Activated naive CD8-positive, alpha-beta T cell (primary cell): ENCODE measurements around the gene ACOT11.
"Not testable (repeated sequence)": the region's sequence is repeated elsewhere in the genome, so short reads cannot be mapped to it uniquely, and the experiment has no call there.

ENCODE experiments used
- H3K27ac Mint-ChIP-seq: one replicate; pipeline ENCODE4 v1.8.0; 2021; ENCODE audit warnings: mixed read lengths
- H3K27me3 Mint-ChIP-seq: one replicate; pipeline ENCODE4 v1.8.0; 2021; ENCODE audit warnings: mixed read lengths
- H3K36me3 Mint-ChIP-seq: one replicate; pipeline ENCODE4 v1.8.0; 2021; ENCODE audit warnings: mixed read lengths
- H3K4me1 Mint-ChIP-seq: one replicate; pipeline ENCODE4 v1.8.0; 2021; ENCODE audit warnings: low read depth, mixed read lengths
- H3K4me3 Mint-ChIP-seq: one replicate; pipeline ENCODE4 v1.8.0; 2021; ENCODE audit warnings: mild to moderate bottlenecking, mixed read lengths
- H3K9me3 Mint-ChIP-seq: one replicate; pipeline ENCODE4 v1.8.0; 2021; ENCODE audit warnings: low read depth, mixed read lengths

ACOT11 gene

GRCh38 chr1:54519709-54520108, 28.3 kb upstream of the ACOT11 start:
- Mint-ChIP-seq H3K36me3 (no peaks in the 10 kb centered on the region), H3K4me3 (no peak overlapping the region), H3K27ac (no peak overlapping the region), H3K27me3 (no peaks in the 10 kb centered on the region), H3K9me3 (no peaks in the 10 kb centered on the region), H3K4me1 (no peaks in the 10 kb centered on the region)

DNA sequence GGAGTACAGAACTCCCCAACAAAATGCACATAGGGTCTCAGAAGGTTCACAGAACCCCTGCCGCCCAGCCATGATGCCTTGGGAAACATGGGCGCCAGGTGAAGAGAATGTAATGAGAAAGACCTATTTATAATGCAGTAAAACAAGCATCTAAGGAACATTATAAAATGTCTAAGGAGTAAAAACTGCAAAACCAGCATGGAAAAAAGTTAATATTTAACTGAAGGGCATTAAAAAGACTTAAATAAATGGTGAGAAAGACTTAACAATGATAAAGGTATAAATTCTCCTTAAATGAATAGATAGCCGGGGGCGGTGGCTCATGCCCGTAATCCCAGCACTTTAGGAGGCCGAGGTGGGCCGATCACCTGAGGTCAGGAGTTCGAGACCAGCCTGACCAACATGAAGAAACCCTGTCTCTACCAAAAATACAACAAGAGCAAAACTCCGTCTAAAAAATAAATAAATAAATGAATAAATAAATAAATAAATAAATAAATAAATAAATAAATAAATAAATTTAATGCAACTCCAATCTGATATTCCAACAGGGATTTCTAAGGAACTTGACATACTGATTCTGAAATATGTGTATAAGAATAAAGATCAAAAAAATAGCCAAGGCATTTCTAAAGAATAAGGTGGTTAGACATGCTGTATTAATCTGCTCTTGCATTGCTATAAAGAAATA, 27.3 kb upstream of the ACOT11 start:
- H3K4me3 Mint-ChIP-seq: no peak overlapping the region
- no peaks in the 10 kb centered on the region for H3K36me3 Mint-ChIP-seq
- H3K4me1 Mint-ChIP-seq: no peaks in the 10 kb centered on the region
- H3K27me3 Mint-ChIP-seq: no peaks in the 10 kb centered on the region
- H3K9me3 Mint-ChIP-seq: no peaks in the 10 kb centered on the region
- H3K27ac Mint-ChIP-seq: no peak overlapping the region

GRCh38 chr1:54526565-54526964, 21.5 kb upstream of the ACOT11 start:
- not testable (repeated sequence) for H3K27ac Mint-ChIP-seq, H3K4me3 Mint-ChIP-seq, H3K4me1 Mint-ChIP-seq, H3K9me3 Mint-ChIP-seq, H3K27me3 Mint-ChIP-seq, H3K36me3 Mint-ChIP-seq

DNA sequence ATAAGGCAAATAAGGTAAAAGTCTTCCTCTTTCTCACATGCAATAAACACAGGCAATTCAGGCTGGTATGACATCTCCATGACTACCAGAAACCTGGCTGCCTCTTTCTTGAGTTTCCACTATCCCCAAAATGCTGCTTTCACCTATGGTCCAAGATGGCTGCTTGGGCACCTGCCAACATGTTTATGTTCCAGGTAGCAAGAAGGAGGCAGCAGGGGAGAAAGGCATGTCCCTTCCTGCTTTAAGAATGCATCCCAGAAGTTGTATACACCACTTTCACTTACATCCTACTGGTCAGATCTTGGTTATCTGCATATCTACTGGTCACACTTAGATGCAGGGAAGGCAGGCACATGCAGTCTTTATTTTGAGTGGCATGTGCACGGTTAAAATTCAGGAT, 19.4 kb upstream of the ACOT11 start:
- Mint-ChIP-seq H3K36me3 (no peaks in the 10 kb centered on the region), H3K4me1 (no peaks in the 10 kb centered on the region), H3K27ac (no peak overlapping the region), H3K4me3 (no peak overlapping the region), H3K9me3 (no peaks in the 10 kb centered on the region), H3K27me3 (peaks cover 1% of the 10 kb centered on the region)

DNA sequence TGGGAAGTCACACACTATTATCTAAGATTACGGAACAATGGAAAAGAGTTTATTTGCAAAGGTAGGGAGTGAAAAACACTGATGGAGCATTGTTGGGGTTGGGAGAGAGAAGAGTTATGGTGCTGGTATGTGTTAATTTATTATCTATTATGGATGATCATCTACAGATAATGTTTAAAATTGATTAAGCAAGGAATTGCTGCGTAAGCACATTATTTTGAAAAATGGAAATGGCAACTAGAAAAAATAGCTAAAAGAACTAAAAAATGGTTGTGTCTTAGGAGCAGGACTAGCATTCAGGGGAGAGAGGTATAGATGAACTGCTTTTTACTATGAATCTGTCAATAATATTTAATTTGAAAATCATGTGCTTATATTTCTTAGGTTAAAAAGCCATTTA, 16.0 kb upstream of the ACOT11 start:
- Mint-ChIP-seq H3K27ac (no peak overlapping the region), H3K9me3 (no peaks in the 10 kb centered on the region), H3K27me3 (peaks cover 1% of the 10 kb centered on the region), H3K4me1 (no peaks in the 10 kb centered on the region), H3K36me3 (no peaks in the 10 kb centered on the region), H3K4me3 (no peak overlapping the region)

DNA sequence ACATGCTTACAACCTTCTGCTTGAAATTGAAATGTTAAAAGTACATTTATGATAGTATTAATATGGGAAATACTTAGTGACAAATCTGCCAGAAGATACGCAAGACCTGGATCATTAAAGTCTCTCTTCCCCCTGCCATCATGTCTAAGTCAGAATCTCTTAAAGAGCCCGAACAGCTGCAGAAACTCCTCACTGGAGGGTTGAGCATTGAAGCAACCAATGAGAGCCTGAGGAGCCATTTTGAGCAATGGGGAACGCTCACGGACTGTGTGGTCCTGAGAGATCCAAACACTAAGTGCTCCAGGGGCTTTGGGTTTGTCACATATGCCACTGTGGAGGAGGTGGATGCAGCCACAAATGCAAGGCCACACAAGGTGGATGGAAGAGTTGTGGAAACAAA, 11.4 kb upstream of the ACOT11 start:
- H3K36me3 Mint-ChIP-seq, H3K27me3 Mint-ChIP-seq, H3K27ac Mint-ChIP-seq, H3K4me3 Mint-ChIP-seq, H3K9me3 Mint-ChIP-seq, H3K4me1 Mint-ChIP-seq: not testable (repeated sequence)

DNA sequence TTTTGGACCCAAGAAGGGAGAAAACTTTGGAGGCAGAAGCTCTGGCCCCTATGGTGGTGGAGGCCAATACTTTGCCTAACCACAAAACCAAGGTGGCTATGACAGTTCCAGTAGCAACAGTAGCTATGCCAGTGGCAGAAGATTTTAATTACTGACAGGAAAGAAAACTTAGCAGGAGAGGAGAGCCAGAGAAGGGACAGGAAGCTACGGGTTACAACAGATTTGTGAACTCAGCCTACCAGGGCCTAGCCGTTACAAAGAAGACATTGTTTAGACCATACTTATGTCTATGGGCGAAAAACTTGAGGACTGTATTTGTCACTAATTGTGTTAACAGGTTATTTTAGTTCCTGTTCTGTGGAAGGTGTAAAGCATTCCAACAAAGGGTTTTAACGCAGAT, 10.4 kb upstream of the ACOT11 start:
- Mint-ChIP-seq H3K27me3 (peaks cover 2% of the 10 kb centered on the region), H3K4me1 (peaks cover 5% of the 10 kb centered on the region)

GRCh38 chr1:54538538-54538937, 9.5 kb upstream of the ACOT11 start:
- Mint-ChIP-seq H3K4me1 (peaks cover 10% of the 10 kb centered on the region), H3K4me3 (no peak overlapping the region), H3K27me3 (peaks cover 2% of the 10 kb centered on the region), H3K27ac (no peak overlapping the region), H3K9me3 (no peaks in the 10 kb centered on the region), H3K36me3 (no peaks in the 10 kb centered on the region)

More for the DNA sequence above, 10.4 kb upstream of the ACOT11 start:
- Mint-ChIP-seq H3K9me3 (no peaks in the 10 kb centered on the region), H3K36me3 (no peaks in the 10 kb centered on the region), H3K4me3 (no peak overlapping the region), H3K27ac (no peak overlapping the region)

DNA sequence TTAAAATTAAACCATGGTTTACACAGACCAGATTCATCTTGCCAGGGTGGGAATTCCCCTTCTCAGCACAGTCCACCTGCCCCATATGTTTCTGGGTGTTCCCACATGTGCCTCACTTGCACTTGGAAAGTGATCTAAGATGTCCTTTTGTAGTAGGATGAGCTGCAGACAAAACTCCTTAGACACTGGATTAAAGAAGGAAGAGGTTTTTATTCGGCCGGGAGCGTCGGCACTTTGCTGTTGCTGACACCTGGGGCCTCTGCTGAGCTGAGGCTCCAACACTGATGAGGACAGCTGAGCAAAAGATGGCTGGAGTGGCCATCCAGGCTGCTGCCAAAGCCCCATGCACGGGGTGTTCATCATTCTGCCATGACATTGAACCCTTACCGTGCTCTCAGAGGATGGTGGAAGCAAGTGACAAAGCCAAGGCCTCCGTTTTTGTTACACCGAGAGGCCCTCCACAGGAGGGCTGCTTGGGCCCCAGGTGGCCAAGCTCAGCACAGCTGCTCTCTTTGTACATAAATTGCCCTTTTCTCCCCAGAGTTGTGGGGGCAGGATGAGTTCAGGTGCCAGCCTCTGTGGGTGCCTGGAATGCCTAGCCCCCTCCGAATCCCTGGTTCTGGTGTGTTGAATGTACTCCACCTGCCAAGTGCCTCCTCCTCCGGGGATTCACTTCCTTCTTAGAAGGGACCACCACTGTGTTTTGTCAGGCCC, 7.3 kb upstream of the ACOT11 start:
- H3K9me3 Mint-ChIP-seq: no peaks in the 10 kb centered on the region
- H3K4me1 Mint-ChIP-seq: peaks cover 10% of the 10 kb centered on the region
- peak overlapping the region; percentile 47 for H3K4me3 Mint-ChIP-seq
- no peaks in the 10 kb centered on the region for H3K36me3 Mint-ChIP-seq
- H3K27ac Mint-ChIP-seq: no peak overlapping the region
- peaks cover 2% of the 10 kb centered on the region for H3K27me3 Mint-ChIP-seq

- H3K9me3 Mint-ChIP-seq: no peaks in the 10 kb centered on the region
- peaks cover 10% of the 10 kb centered on the region for H3K4me1 Mint-ChIP-seq
- H3K27me3 Mint-ChIP-seq: peaks cover 2% of the 10 kb centered on the region
- H3K36me3 Mint-ChIP-seq: no peaks in the 10 kb centered on the region
- H3K27ac Mint-ChIP-seq: no peak overlapping the region
- H3K4me3 Mint-ChIP-seq: peak overlapping the region; percentile 73
Observed at GRCh38 chr1:54542120-54542961, 5.7 kb upstream of the ACOT11 start.

DNA sequence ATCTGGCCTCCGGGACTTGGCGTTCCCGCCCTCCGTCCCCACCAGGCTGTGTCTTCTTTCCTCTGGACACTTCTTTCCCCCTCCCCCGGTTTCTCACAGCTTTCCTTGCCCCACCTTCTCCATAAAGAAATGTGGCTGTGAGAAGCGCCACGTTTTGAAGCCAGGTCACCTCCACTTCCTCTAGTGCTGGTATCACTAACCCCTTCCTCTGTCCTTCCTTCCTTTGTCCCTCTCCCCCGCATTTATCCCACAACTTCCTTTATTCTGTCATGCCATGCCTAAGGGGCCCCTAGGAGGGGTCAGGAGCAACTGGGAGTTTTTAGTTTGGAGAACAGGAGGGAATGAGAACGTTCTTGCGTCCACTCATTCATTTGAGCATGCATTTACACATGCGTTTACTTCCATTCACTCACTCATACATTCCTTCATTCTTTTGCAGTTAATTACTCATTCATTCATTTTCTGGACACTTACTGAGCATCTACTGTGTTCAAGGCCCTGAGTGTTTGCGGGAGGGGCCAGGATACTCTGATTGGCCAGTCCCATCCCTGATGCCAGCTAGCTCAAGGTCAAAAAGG, 5.0 kb upstream of the ACOT11 start:
- H3K27me3 Mint-ChIP-seq: no peaks in the 10 kb centered on the region
- H3K4me3 Mint-ChIP-seq: peak overlapping the region; percentile 73
- H3K4me1 Mint-ChIP-seq: peaks cover 10% of the 10 kb centered on the region
- no peaks in the 10 kb centered on the region for H3K36me3 Mint-ChIP-seq
- H3K27ac Mint-ChIP-seq: no peak overlapping the region
- H3K9me3 Mint-ChIP-seq: no peaks in the 10 kb centered on the region

DNA sequence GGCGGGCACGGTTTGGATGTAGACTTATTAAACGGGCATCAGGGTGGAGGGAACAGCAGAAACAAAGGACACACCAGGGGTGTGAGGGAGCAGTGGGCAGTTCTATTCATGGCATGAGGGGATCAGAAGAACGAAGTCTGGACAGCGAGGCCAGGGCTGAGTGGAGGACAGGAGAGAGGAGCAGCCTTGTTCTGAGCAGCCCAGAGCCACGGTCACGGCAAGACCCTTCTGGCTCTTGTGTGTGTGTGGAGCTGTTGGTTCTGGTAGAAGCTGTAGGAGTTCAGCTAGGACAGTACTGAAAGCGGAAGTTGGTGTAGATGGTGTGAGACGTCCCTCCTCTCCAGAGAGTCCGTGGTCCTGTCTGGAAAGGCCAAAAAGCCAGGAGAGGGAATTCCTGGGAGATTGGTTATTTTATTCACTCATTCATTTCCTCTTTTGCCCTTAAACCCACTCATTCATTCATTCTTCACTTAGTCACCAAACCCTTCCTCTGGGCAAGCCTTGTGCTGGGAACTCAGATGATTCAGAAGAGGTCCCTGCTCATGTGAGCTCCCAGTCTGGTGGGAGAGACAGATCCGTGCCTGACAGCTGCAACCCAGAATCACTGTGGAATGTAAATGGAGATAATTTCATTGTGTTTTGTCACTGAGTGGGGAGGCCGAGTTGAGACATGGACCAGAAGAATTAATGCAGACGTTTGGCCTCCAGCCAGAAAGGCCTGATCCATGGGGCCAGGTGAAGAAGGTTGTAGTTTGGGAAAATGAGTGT, 4.1 kb upstream of the ACOT11 start:
- no peaks in the 10 kb centered on the region for H3K36me3 Mint-ChIP-seq
- no peaks in the 10 kb centered on the region for H3K9me3 Mint-ChIP-seq
- H3K27ac Mint-ChIP-seq: no peak overlapping the region
- no peaks in the 10 kb centered on the region for H3K27me3 Mint-ChIP-seq
- H3K4me3 Mint-ChIP-seq: no peak overlapping the region
- H3K4me1 Mint-ChIP-seq: peaks cover 10% of the 10 kb centered on the region

GRCh38 chr1:54545916-54546635, 2.0 kb upstream of the ACOT11 start:
- H3K4me1 Mint-ChIP-seq: peaks cover 9% of the 10 kb centered on the region
- no peaks in the 10 kb centered on the region for H3K9me3 Mint-ChIP-seq
- H3K27ac Mint-ChIP-seq: peak overlapping the region; percentile 16
- H3K36me3 Mint-ChIP-seq: no peaks in the 10 kb centered on the region
- no peaks in the 10 kb centered on the region for H3K27me3 Mint-ChIP-seq
- no peak overlapping the region for H3K4me3 Mint-ChIP-seq
